ENCODE data around the gene UPF1.
"Not testable (repeated sequence)": the region's sequence is repeated elsewhere in the genome, so short reads cannot be mapped to it uniquely, and the experiment has no call there.

The UPF1 gene

GRCh38 chr19:18803550-18804138 is 28.1 kb upstream of the UPF1 start:
- Mint-ChIP-seq H3K27me3 (ENCODE audit: low read depth, poor library complexity) (peaks cover 4% of the 10 kb centered on the region), H3K36me3 (ENCODE audit: low read depth) (no peaks in the 10 kb centered on the region), H3K9me3 (no peaks in the 10 kb centered on the region), H3K4me1 (peaks cover 20% of the 10 kb centered on the region), H3K27ac (no peak overlapping the region), H3K4me3 (no peak overlapping the region)
- DNase-seq, result no peak
- TF ChIP-seq, protein P1, sequence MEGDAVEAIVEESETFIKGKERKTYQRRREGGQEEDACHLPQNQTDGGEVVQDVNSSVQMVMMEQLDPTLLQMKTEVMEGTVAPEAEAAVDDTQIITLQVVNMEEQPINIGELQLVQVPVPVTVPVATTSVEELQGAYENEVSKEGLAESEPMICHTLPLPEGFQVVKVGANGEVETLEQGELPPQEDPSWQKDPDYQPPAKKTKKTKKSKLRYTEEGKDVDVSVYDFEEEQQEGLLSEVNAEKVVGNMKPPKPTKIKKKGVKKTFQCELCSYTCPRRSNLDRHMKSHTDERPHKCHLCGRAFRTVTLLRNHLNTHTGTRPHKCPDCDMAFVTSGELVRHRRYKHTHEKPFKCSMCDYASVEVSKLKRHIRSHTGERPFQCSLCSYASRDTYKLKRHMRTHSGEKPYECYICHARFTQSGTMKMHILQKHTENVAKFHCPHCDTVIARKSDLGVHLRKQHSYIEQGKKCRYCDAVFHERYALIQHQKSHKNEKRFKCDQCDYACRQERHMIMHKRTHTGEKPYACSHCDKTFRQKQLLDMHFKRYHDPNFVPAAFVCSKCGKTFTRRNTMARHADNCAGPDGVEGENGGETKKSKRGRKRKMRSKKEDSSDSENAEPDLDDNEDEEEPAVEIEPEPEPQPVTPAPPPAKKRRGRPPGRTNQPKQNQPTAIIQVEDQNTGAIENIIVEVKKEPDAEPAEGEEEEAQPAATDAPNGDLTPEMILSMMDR (IDR thresholded peaks at IDR 0.05), result no peak

- Mint-ChIP-seq H3K27me3 (ENCODE audit: low read depth, poor library complexity) (peaks cover 7% of the 10 kb centered on the region), H3K27ac (no peak overlapping the region), H3K4me3 (no peak overlapping the region), H3K36me3 (ENCODE audit: low read depth) (no peaks in the 10 kb centered on the region), H3K4me1 (peaks cover 20% of the 10 kb centered on the region), H3K9me3 (no peaks in the 10 kb centered on the region)
- DNase-seq, result no peak
- TF ChIP-seq, protein P1 (IDR thresholded peaks at IDR 0.05), result no peak
Measured at GRCh38 chr19:18804139-18804601, 27.6 kb upstream of the UPF1 start.

GRCh38 chr19:18804643-18805042 is 27.1 kb upstream of the UPF1 start:
- peaks cover 20% of the 10 kb centered on the region for H3K4me1 Mint-ChIP-seq
- H3K9me3 Mint-ChIP-seq, result no peaks in the 10 kb centered on the region
- no peak overlapping the region for H3K4me3 Mint-ChIP-seq
- H3K27ac Mint-ChIP-seq, result no peak overlapping the region
- TF ChIP-seq, protein P1 (IDR thresholded peaks at IDR 0.05), result no peak
- DNase-seq, result no peak
- no peaks in the 10 kb centered on the region for H3K36me3 Mint-ChIP-seq (ENCODE audit: low read depth)
- H3K27me3 Mint-ChIP-seq (ENCODE audit: low read depth, poor library complexity), result peaks cover 10% of the 10 kb centered on the region

DNA sequence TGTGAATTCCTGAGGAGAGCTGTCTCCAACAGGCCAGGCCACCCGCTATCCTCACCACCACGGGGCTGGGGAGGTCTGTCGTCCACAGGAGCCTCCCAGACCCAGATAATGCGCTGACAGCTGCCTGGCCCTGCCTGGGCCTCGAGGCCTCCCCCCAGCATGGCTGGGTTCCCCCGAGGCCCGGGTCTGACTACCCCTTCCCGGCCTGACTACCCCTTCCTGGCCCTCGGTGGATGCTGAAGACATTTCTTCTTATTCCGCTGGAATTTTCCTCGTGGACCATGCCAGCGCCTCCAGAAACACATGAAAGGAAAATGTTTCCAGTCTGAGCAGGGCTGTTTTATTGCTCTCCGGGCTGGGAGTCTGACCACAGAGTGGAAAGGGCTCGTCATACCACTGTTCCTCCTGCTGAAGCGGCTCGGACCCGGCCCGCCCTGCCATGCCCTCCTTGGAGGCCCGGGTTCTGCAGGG is 23.9 kb upstream of the UPF1 start:
- peaks cover 20% of the 10 kb centered on the region for H3K4me1 Mint-ChIP-seq
- TF ChIP-seq, protein P1 (IDR thresholded peaks at IDR 0.05), result no peak
- no peak overlapping the region for H3K4me3 Mint-ChIP-seq
- DNase-seq, result no peak
- H3K27ac Mint-ChIP-seq, result no peak overlapping the region
- no peaks in the 10 kb centered on the region for H3K36me3 Mint-ChIP-seq (ENCODE audit: low read depth)
- H3K9me3 Mint-ChIP-seq, result no peaks in the 10 kb centered on the region
- H3K27me3 Mint-ChIP-seq (ENCODE audit: low read depth, poor library complexity), result peaks cover 33% of the 10 kb centered on the region

- TF ChIP-seq, protein P1 (IDR thresholded peaks at IDR 0.05), result no peak
- Mint-ChIP-seq H3K36me3 (ENCODE audit: low read depth) (no peaks in the 10 kb centered on the region), H3K27me3 (ENCODE audit: low read depth, poor library complexity) (peaks cover 36% of the 10 kb centered on the region), H3K4me3 (no peak overlapping the region), H3K27ac (no peak overlapping the region), H3K4me1 (peaks cover 15% of the 10 kb centered on the region), H3K9me3 (no peaks in the 10 kb centered on the region)
- DNase-seq, result no peak
Measured at GRCh38 chr19:18809149-18809868, 22.4 kb upstream of the UPF1 start.

GRCh38 chr19:18811638-18812037 is 20.1 kb upstream of the UPF1 start:
- not testable (repeated sequence) for H3K4me3 Mint-ChIP-seq; H3K36me3 Mint-ChIP-seq (ENCODE audit: low read depth); DNase-seq; H3K4me1 Mint-ChIP-seq; H3K27ac Mint-ChIP-seq; H3K9me3 Mint-ChIP-seq
- peaks cover 46% of the 10 kb centered on the region for H3K27me3 Mint-ChIP-seq (ENCODE audit: low read depth, poor library complexity)

All from nephron progenitor cell (in vitro differentiated cells).